Stimulated activated naive B cell treated with anti-CD40 and anti-IgM and Interleukin-4, amounts not matched to agents 10 μg/mL and 1 μg/mL and 100 μg/mL, for 72 hours (primary cell): ENCODE data around the gene SYN1.

Source experiments
- ATAC-seq, 2 donors: fragments of 150-1000 bp; cut with Tn5 transposase; replicated peaks; 2 replicates each; pipeline ENCODE4 v1.10.0; 2021; ENCODE audit warnings: moderate library complexity in 1 of 2
- DNase-seq: peaks from one replicate; pipeline ENCODE4 v3.0.0; 2021
- H3K27ac Mint-ChIP-seq: one replicate; pipeline ENCODE4 v1.8.0; 2022; ENCODE audit warnings: mild to moderate bottlenecking, mixed read lengths
- H3K27me3 Mint-ChIP-seq, 2 donors: one replicate each; pipeline ENCODE4 v1.8.0; 2022; ENCODE audit warnings: mixed read lengths in 2 of 2
- H3K36me3 Mint-ChIP-seq, 2 donors: one replicate each; pipeline ENCODE4 v1.8.0; 2022; ENCODE audit warnings: mixed read lengths in 2 of 2, mild to moderate bottlenecking in 1 of 2
- H3K4me1 Mint-ChIP-seq, 2 donors: one replicate each; pipeline ENCODE4 v1.8.0; 2022; ENCODE audit warnings: mixed read lengths in 2 of 2, mild to moderate bottlenecking in 1 of 2
- H3K4me3 Mint-ChIP-seq, 2 donors: one replicate each; pipeline ENCODE4 v1.8.0; 2022; ENCODE audit warnings: mild to moderate bottlenecking in 2 of 2, mixed read lengths in 2 of 2, moderate library complexity in 1 of 2
- H3K9me3 Mint-ChIP-seq, 2 donors: one replicate each; pipeline ENCODE4 v1.8.0; 2022; ENCODE audit warnings: mixed read lengths in 2 of 2, mild to moderate bottlenecking in 1 of 2

The SYN1 gene

GRCh38 chrX:47648376-47648775, 28.7 kb upstream of the SYN1 start:
- ATAC-seq (no peak), DNase-seq (no peak)
- H3K36me3 Mint-ChIP-seq = peaks cover 26 to 42% of the 10 kb centered on the region in 2 donors
- H3K4me3 Mint-ChIP-seq = peak overlapping the region; percentile 26 to 80
- H3K4me1 Mint-ChIP-seq = peaks cover 15 to 49% of the 10 kb centered on the region in 2 donors
- H3K9me3 Mint-ChIP-seq = no peaks in the 10 kb centered on the region
- peak overlapping the region; percentile 15 for H3K27ac Mint-ChIP-seq
- peaks cover 0 to 9% of the 10 kb centered on the region in 2 donors for H3K27me3 Mint-ChIP-seq

- ATAC-seq = no peak
Observed at GRCh38 chrX:47646636-47647035, 27.0 kb upstream of the SYN1 start.

GRCh38 chrX:47645530-47645929, 25.9 kb upstream of the SYN1 start:
- no peak overlapping the region for H3K4me3 Mint-ChIP-seq

More at GRCh38 chrX:47646636-47647035, 27.0 kb upstream of the SYN1 start:
- H3K4me1 Mint-ChIP-seq = peaks cover 15 to 39% of the 10 kb centered on the region in 2 donors
- no peak overlapping the region for H3K27ac Mint-ChIP-seq
- H3K27me3 Mint-ChIP-seq = peaks cover 0 to 9% of the 10 kb centered on the region in 2 donors
- peaks cover 17 to 33% of the 10 kb centered on the region in 2 donors for H3K36me3 Mint-ChIP-seq
- no peak for DNase-seq
- no peak overlapping the region for H3K4me3 Mint-ChIP-seq
- no peaks in the 10 kb centered on the region for H3K9me3 Mint-ChIP-seq

GRCh38 chrX:47644557-47645091, 25.0 kb upstream of the SYN1 start:
- Mint-ChIP-seq H3K27me3 (peaks cover 0 to 9% of the 10 kb centered on the region in 2 donors), H3K27ac (no peak overlapping the region), H3K36me3 (peaks cover 23 to 42% of the 10 kb centered on the region in 2 donors), H3K9me3 (no peaks in the 10 kb centered on the region), H3K4me3 (no peak overlapping the region), H3K4me1 (peaks cover 9 to 29% of the 10 kb centered on the region in 2 donors)
- DNase-seq (no peak), ATAC-seq (peak in 1 of 2 donors; percentile 45)

More at GRCh38 chrX:47645530-47645929, 25.9 kb upstream of the SYN1 start:
- Mint-ChIP-seq H3K27me3 (peaks cover 0 to 9% of the 10 kb centered on the region in 2 donors), H3K36me3 (peaks cover 14 to 32% of the 10 kb centered on the region in 2 donors), H3K4me1 (peaks cover 9 to 29% of the 10 kb centered on the region in 2 donors), H3K9me3 (no peaks in the 10 kb centered on the region), H3K27ac (no peak overlapping the region)
- ATAC-seq (no peak), DNase-seq (no peak)

- Mint-ChIP-seq H3K9me3 (no peaks in the 10 kb centered on the region), H3K36me3 (peaks cover 25 to 43% of the 10 kb centered on the region in 2 donors), H3K4me1 (peaks cover 4 to 25% of the 10 kb centered on the region in 2 donors), H3K27me3 (peaks cover 0 to 9% of the 10 kb centered on the region in 2 donors), H3K27ac (no peak overlapping the region), H3K4me3 (no peak overlapping the region)
- ATAC-seq (no peak), DNase-seq (no peak)
Observed at GRCh38 chrX:47643926-47644325, 24.3 kb upstream of the SYN1 start.

GRCh38 chrX:47638816-47639215, 19.2 kb upstream of the SYN1 start:
- Mint-ChIP-seq H3K36me3 (peaks cover 31 to 40% of the 10 kb centered on the region in 2 donors), H3K27ac (no peak overlapping the region), H3K27me3 (no peaks in the 10 kb centered on the region), H3K9me3 (no peaks in the 10 kb centered on the region), H3K4me3 (peak overlapping the region in 1 of 2 donors; percentile 25), H3K4me1 (peaks cover 3 to 27% of the 10 kb centered on the region in 2 donors)
- ATAC-seq = no peak
- no peak for DNase-seq

GRCh38 chrX:47637546-47638195, 18.0 kb upstream of the SYN1 start:
- Mint-ChIP-seq H3K27me3 (no peaks in the 10 kb centered on the region), H3K4me1 (peaks cover 7 to 32% of the 10 kb centered on the region in 2 donors), H3K36me3 (peaks cover 31 to 42% of the 10 kb centered on the region in 2 donors), H3K27ac (peak overlapping the region; percentile 9), H3K4me3 (peak overlapping the region; percentile 33 to 84), H3K9me3 (no peaks in the 10 kb centered on the region)
- peak; percentile 94 to 98 for ATAC-seq
- peak; percentile 37 for DNase-seq

GRCh38 chrX:47634871-47635575, 15.4 kb upstream of the SYN1 start:
- peaks cover 13 to 40% of the 10 kb centered on the region in 2 donors for H3K4me1 Mint-ChIP-seq
- H3K36me3 Mint-ChIP-seq = peaks cover 23 to 31% of the 10 kb centered on the region in 2 donors
- no peak for ATAC-seq
- no peak overlapping the region for H3K4me3 Mint-ChIP-seq
- no peaks in the 10 kb centered on the region for H3K9me3 Mint-ChIP-seq
- H3K27me3 Mint-ChIP-seq = no peaks in the 10 kb centered on the region
- no peak overlapping the region for H3K27ac Mint-ChIP-seq
- DNase-seq = no peak

GRCh38 chrX:47633689-47634590, 14.3 kb upstream of the SYN1 start:
- Mint-ChIP-seq H3K9me3 (no peaks in the 10 kb centered on the region), H3K36me3 (peaks cover 13 to 21% of the 10 kb centered on the region in 2 donors), H3K4me1 (peaks cover 19 to 47% of the 10 kb centered on the region in 2 donors), H3K4me3 (no peak overlapping the region), H3K27ac (no peak overlapping the region), H3K27me3 (no peaks in the 10 kb centered on the region)
- DNase-seq (no peak), ATAC-seq (no peak)

- DNase-seq (no peak), ATAC-seq (peak in 1 of 2 donors; percentile 41)
- no peaks in the 10 kb centered on the region for H3K9me3 Mint-ChIP-seq
- no peak overlapping the region for H3K4me3 Mint-ChIP-seq
- H3K36me3 Mint-ChIP-seq = peaks cover 13 to 22% of the 10 kb centered on the region in 2 donors
- H3K4me1 Mint-ChIP-seq = peaks cover 29 to 44% of the 10 kb centered on the region in 2 donors
- H3K27ac Mint-ChIP-seq = peak overlapping the region; percentile 33
- no peaks in the 10 kb centered on the region for H3K27me3 Mint-ChIP-seq
Observed at GRCh38 chrX:47632666-47633065, 13.0 kb upstream of the SYN1 start.

GRCh38 chrX:47631676-47632075, 12.0 kb upstream of the SYN1 start:
- DNase-seq (no peak), ATAC-seq (no peak)
- no peaks in the 10 kb centered on the region for H3K9me3 Mint-ChIP-seq
- peaks cover 28 to 35% of the 10 kb centered on the region in 2 donors for H3K4me1 Mint-ChIP-seq
- H3K27ac Mint-ChIP-seq = no peak overlapping the region
- no peaks in the 10 kb centered on the region for H3K27me3 Mint-ChIP-seq
- H3K36me3 Mint-ChIP-seq = peaks cover 8 to 18% of the 10 kb centered on the region in 2 donors
- no peak overlapping the region for H3K4me3 Mint-ChIP-seq

- peaks cover 0 to 4% of the 10 kb centered on the region in 2 donors for H3K27me3 Mint-ChIP-seq
- ATAC-seq (peak; percentile 18 to 35), DNase-seq (no peak)
- H3K9me3 Mint-ChIP-seq = no peaks in the 10 kb centered on the region
- peaks cover 28 to 32% of the 10 kb centered on the region in 2 donors for H3K4me1 Mint-ChIP-seq
- peaks cover 19 to 28% of the 10 kb centered on the region in 2 donors for H3K36me3 Mint-ChIP-seq
- H3K4me3 Mint-ChIP-seq = peak within 1 kb of the TSS; percentile 34 to 61
- H3K27ac Mint-ChIP-seq = peak within 1 kb of the TSS; percentile 32
Observed at GRCh38 chrX:47629419-47630200, 10.0 kb upstream of the SYN1 start, which contains the start of gene CFP. CFP (minus strand) TSS chrX:47629930; CDS start chrX:47629844, 86 bp downstream.

- H3K4me1 Mint-ChIP-seq = peaks cover 28 to 35% of the 10 kb centered on the region in 2 donors
- H3K9me3 Mint-ChIP-seq = no peaks in the 10 kb centered on the region
- peaks cover 19 to 28% of the 10 kb centered on the region in 2 donors for H3K36me3 Mint-ChIP-seq
- DNase-seq = peak; percentile 32
- peak overlapping the region; percentile 32 for H3K27ac Mint-ChIP-seq
- H3K27me3 Mint-ChIP-seq = peaks cover 3 to 7% of the 10 kb centered on the region in 2 donors
- peak; percentile 69 to 70 for ATAC-seq
- peak overlapping the region; percentile 2 to 34 for H3K4me3 Mint-ChIP-seq
Observed at GRCh38 chrX:47628982-47629381, 9.3 kb upstream of the SYN1 start.
